H9 (cell line): ENCODE results near the gene HMCN1. TPM values are rescaled to one million over a fixed set of nuclear protein-coding genes. Genes with fewer than 3 reads are reported as not detected.

Experiments used
- DNase-seq: peaks from one replicate; pipeline ENCODE4 v3.0.0-alpha.2; 2017
- H2AFZ ChIP-seq: one replicate; pipeline ENCODE4 v1.6.1; 2013; ENCODE audit warnings: mild to moderate bottlenecking, low read length, control low read depth, moderate library complexity
- H2AK5ac ChIP-seq: 2 replicates; pipeline ENCODE4 v1.6.1; 2013; ENCODE audit warnings: low read length, control low read depth, mixed read lengths; ENCODE audit not compliant: insufficient read length
- H2BK120ac ChIP-seq: one replicate; pipeline ENCODE4 v1.6.1; 2013; ENCODE audit warnings: low read depth, mild to moderate bottlenecking, low read length, control low read depth, inconsistent platforms; ENCODE audit not compliant: poor library complexity, severe bottlenecking
- H2BK12ac ChIP-seq: 2 replicates; pipeline ENCODE4 v1.6.1; 2013; ENCODE audit warnings: low read length, control low read depth, mixed read lengths, low read depth; ENCODE audit not compliant: insufficient read length
- H2BK15ac ChIP-seq: 2 replicates; pipeline ENCODE4 v1.6.1; 2013; ENCODE audit warnings: low read depth, low read length, control low read depth
- H2BK20ac ChIP-seq: one replicate; pipeline ENCODE4 v1.6.1; 2013; ENCODE audit warnings: low read depth, mild to moderate bottlenecking, low read length, control low read depth, inconsistent platforms; ENCODE audit not compliant: poor library complexity, severe bottlenecking
- H2BK5ac ChIP-seq: 2 replicates; pipeline ENCODE4 v1.6.1; 2013; ENCODE audit warnings: low read length, control low read depth, mixed read lengths; ENCODE audit not compliant: insufficient read length
- H3K14ac ChIP-seq: 2 replicates; pipeline ENCODE4 v1.6.1; 2013; ENCODE audit warnings: low read length, control low read depth; ENCODE audit not compliant: insufficient read depth
- H3K18ac ChIP-seq: 2 replicates; pipeline ENCODE4 v1.6.1; 2013; ENCODE audit warnings: low read depth, mild to moderate bottlenecking, mixed read lengths, low read length, control low read depth; ENCODE audit not compliant: insufficient read length
- H3K23ac ChIP-seq: 2 replicates; pipeline ENCODE4 v1.6.1; 2013; ENCODE audit warnings: low read length, control low read depth, mixed read lengths, low read depth; ENCODE audit not compliant: insufficient read length
- H3K23me2 ChIP-seq: 2 replicates; pipeline ENCODE4 v1.6.1; 2013; ENCODE audit warnings: low read depth, mild to moderate bottlenecking, mixed read lengths, low read length, control low read depth; ENCODE audit not compliant: insufficient read length, poor library complexity, severe bottlenecking
- H3K27ac ChIP-seq: 2 replicates; pipeline ENCODE4 v1.5.1; 2013; ENCODE audit warnings: low read length, control low read depth, mixed read lengths, low read depth; ENCODE audit not compliant: insufficient read length
- H3K27me3 ChIP-seq: 2 replicates; pipeline ENCODE4 v1.6.1; 2013; ENCODE audit warnings: low read length, control low read depth, inconsistent platforms; ENCODE audit not compliant: insufficient read depth
- H3K4ac ChIP-seq: 2 replicates; pipeline ENCODE4 v1.6.1; 2013; ENCODE audit warnings: low read depth, mild to moderate bottlenecking, control low read depth, inconsistent platforms, low read length, moderate library complexity
- H3K4me1 ChIP-seq: 2 replicates; pipeline ENCODE4 v1.6.1; 2013; ENCODE audit warnings: low read length, control low read depth, inconsistent platforms; ENCODE audit not compliant: insufficient read depth
- H3K4me2 ChIP-seq: 2 replicates; pipeline ENCODE4 v1.6.1; 2013; ENCODE audit warnings: low read length, control low read depth, mixed read lengths; ENCODE audit not compliant: insufficient read length, insufficient read depth
- H3K56ac ChIP-seq: 2 replicates; pipeline ENCODE4 v1.6.1; 2013; ENCODE audit warnings: low read depth, mild to moderate bottlenecking, mixed read lengths, low read length, control low read depth; ENCODE audit not compliant: insufficient read length
- H3K79me1 ChIP-seq: 2 replicates; pipeline ENCODE4 v1.6.1; 2013; ENCODE audit warnings: low read depth, mild to moderate bottlenecking, moderate library complexity, low read length, control low read depth, inconsistent platforms; ENCODE audit not compliant: insufficient read depth, poor library complexity, severe bottlenecking
- H3K79me2 ChIP-seq: 2 replicates; pipeline ENCODE4 v1.6.1; 2013; ENCODE audit warnings: low read length, control low read depth, inconsistent platforms; ENCODE audit not compliant: insufficient read depth
- H3K9ac ChIP-seq: 2 replicates; pipeline ENCODE4 v1.6.1; 2013; ENCODE audit warnings: low read length, control low read depth, mixed read lengths; ENCODE audit not compliant: insufficient read length; ENCODE audit errors: extremely low read depth
- H3K9me3 ChIP-seq: one replicate; pipeline ENCODE4 v1.6.1; 2013; ENCODE audit warnings: low read depth, low read length, inconsistent platforms; ENCODE audit not compliant: control insufficient read depth
- H3T11ph ChIP-seq: one replicate; pipeline ENCODE4 v1.6.1; 2013; ENCODE audit warnings: mild to moderate bottlenecking, low read length, control low read depth, inconsistent platforms
- H4K20me1 ChIP-seq: one replicate; pipeline ENCODE4 v1.6.1; 2013; ENCODE audit not compliant: control insufficient read depth, insufficient read length, insufficient read depth
- H4K5ac ChIP-seq: 2 replicates; pipeline ENCODE4 v1.6.1; 2013; ENCODE audit warnings: low read depth, mild to moderate bottlenecking, mixed read lengths, low read length, control low read depth; ENCODE audit not compliant: insufficient read length
- H4K8ac ChIP-seq: replicated peaks from 2 replicates; pipeline ENCODE4 v1.6.1; 2013; ENCODE audit warnings: low read length, control low read depth, mixed read lengths, low read depth; ENCODE audit not compliant: insufficient read length
- H4K91ac ChIP-seq: 2 replicates; pipeline ENCODE4 v1.6.1; 2013; ENCODE audit warnings: low read depth, mild to moderate bottlenecking, moderate library complexity, mixed read lengths, low read length, control low read depth; ENCODE audit not compliant: insufficient read length
- H3K27ac Mint-ChIP-seq, 3 experiments: 2 replicates in 2 of 3; 3 replicates in 1 of 3; pipeline ENCODE4 v1.8.0; 2020 to 2021; ENCODE audit warnings: mixed read lengths in 3 of 3, mild to moderate bottlenecking in 1 of 3, moderate library complexity in 1 of 3
- H3K27me3 Mint-ChIP-seq: 2 replicates; pipeline ENCODE4 v1.8.0; 2021; ENCODE audit warnings: low read depth, mild to moderate bottlenecking, moderate library complexity, mixed read lengths
- H3K36me3 Mint-ChIP-seq, 3 experiments: 2 replicates in 2 of 3; 3 replicates in 1 of 3; pipeline ENCODE4 v1.8.0; 2020 to 2021; ENCODE audit warnings: low read depth in 3 of 3, mixed read lengths in 3 of 3; ENCODE audit not compliant: insufficient read depth in 1 of 3
- H3K4me1 Mint-ChIP-seq, 2 experiments: 2 replicates each; pipeline ENCODE4 v1.8.0; 2020; ENCODE audit warnings: mixed read lengths in 2 of 2
- H3K4me3 Mint-ChIP-seq, 2 experiments: 2 replicates in 1 of 2; 3 replicates in 1 of 2; pipeline ENCODE4 v1.8.0; 2020 to 2021; ENCODE audit warnings: mild to moderate bottlenecking in 2 of 2, mixed read lengths in 2 of 2, moderate library complexity in 1 of 2
- H3K9me3 Mint-ChIP-seq, 2 experiments: 2 replicates in 1 of 2; 3 replicates in 1 of 2; pipeline ENCODE4 v1.8.0; 2020; ENCODE audit warnings: mild to moderate bottlenecking in 2 of 2, mixed read lengths in 2 of 2, moderate library complexity in 1 of 2
- CTCF ChIP-seq: fragments of 200-600 bp; sonication (generic); conservative IDR thresholded peaks from 3 replicates; pipeline ENCODE4 v1.8.0; 2021; ENCODE audit warnings: antibody characterized with exemption, mild to moderate bottlenecking
- WGBS: extraction: QIAGEN DNeasy Blood & Tissue Kit; methylation state at CpG from one replicate; pipeline ENCODE4 v1.1.7; 2013; ENCODE audit warnings: missing lambda C conversion rate, low lambda C conversion rate, mixed read lengths; ENCODE audit not compliant: insufficient read length; ENCODE audit errors: extremely low coverage; 5-methylcytosine and 5-hydroxymethylcytosine counted together
- total RNA-seq: library from RNA; stranded (reverse); gene quantifications from 2 replicates; pipeline ENCODE4 v1.2.1, GENCODE V29; 2021

Gene HMCN1
- total RNA-seq, 1 experiment from 2014 or later, result 3.3 TPM

GRCh38 chr1:185929776-185930175, 195.6 kb downstream of the HMCN1 start:
- Histone ChIP-seq H3K79me1 (no peaks in the 10 kb centered on the region), H4K8ac (no peak overlapping the region), H3K14ac (no peak overlapping the region), H2AFZ (no peak overlapping the region), H2BK120ac (no peak overlapping the region), H3T11ph (no peak overlapping the region), H3K23me2 (no peaks in the 10 kb centered on the region), H2BK12ac (no peak overlapping the region), H4K20me1 (no peaks in the 10 kb centered on the region), H3K23ac (no peak overlapping the region), H2BK5ac (no peak overlapping the region), H3K56ac (no peak overlapping the region), H2AK5ac (no peak overlapping the region), H3K4me1 (no peaks in the 10 kb centered on the region; the same call in 1 of the 2 replicates), H3K9me3 (no peaks in the 10 kb centered on the region), H3K9ac (no peak overlapping the region), H3K4ac (no peak overlapping the region), H2BK20ac (no peak overlapping the region), H3K4me2 (no peak overlapping the region), H4K91ac (no peak overlapping the region), H3K27ac (no peak overlapping the region), H2BK15ac (no peak overlapping the region), H4K5ac (no peak overlapping the region), H3K18ac (no peak overlapping the region), H3K27me3 (no peaks in the 10 kb centered on the region), H3K79me2 (no peaks in the 10 kb centered on the region)
- no peak overlapping the region for H3K27ac Mint-ChIP-seq
- no peaks in the 10 kb centered on the region; a peak in 1 of 7 replicates for H3K36me3 Mint-ChIP-seq
- H3K27me3 Mint-ChIP-seq, result no peaks in the 10 kb centered on the region
- H3K4me1 Mint-ChIP-seq, result peaks cover 13 to 24% of the 10 kb centered on the region in 2 experiments
- no peak overlapping the region for H3K4me3 Mint-ChIP-seq
- no peaks in the 10 kb centered on the region for H3K9me3 Mint-ChIP-seq
- no peak for DNase-seq
- no CpG with 5 or more reads among the region's 1 CpG for WGBS
- TF ChIP-seq CTCF, result no peak
